Central memory CD8-positive, alpha-beta T cell (primary cell): ENCODE data around the gene KLK12.

Source experiments
- ATAC-seq: fragments of 150-1000 bp; cut with Tn5 transposase; replicated peaks from 2 replicates; pipeline ENCODE4 v1.10.0; 2022; ENCODE audit warnings: mild to moderate bottlenecking, moderate FRiP score, moderate number of reproducible peaks; ENCODE audit not compliant: poor library complexity, severe bottlenecking; ENCODE audit errors: extremely low read depth
- DNase-seq, 2 donors: peaks; one replicate each; pipeline ENCODE4 v3.0.0; 2021; ENCODE audit warnings: low spot score in 2 of 2
- H3K27ac Mint-ChIP-seq: one replicate; pipeline ENCODE4 v1.8.0; 2022; ENCODE audit warnings: low read depth, mild to moderate bottlenecking, moderate library complexity, mixed read lengths
- H3K27me3 Mint-ChIP-seq: one replicate; pipeline ENCODE4 v1.8.0; 2022; ENCODE audit warnings: mixed read lengths
- H3K36me3 Mint-ChIP-seq: one replicate; pipeline ENCODE4 v1.8.0; 2022; ENCODE audit warnings: mild to moderate bottlenecking, moderate library complexity, mixed read lengths; ENCODE audit not compliant: insufficient read depth
- H3K4me1 Mint-ChIP-seq: one replicate; pipeline ENCODE4 v1.8.0; 2022; ENCODE audit warnings: mixed read lengths
- H3K4me3 Mint-ChIP-seq: one replicate; pipeline ENCODE4 v1.8.0; 2022; ENCODE audit warnings: mild to moderate bottlenecking, moderate library complexity, mixed read lengths
- H3K9me3 Mint-ChIP-seq: one replicate; pipeline ENCODE4 v1.8.0; 2022; ENCODE audit warnings: mixed read lengths

KLK12 gene

GRCh38 chr19:51031880-51032225, 2.9 kb downstream of the KLK12 start:
- DNase-seq, result no peak
- Mint-ChIP-seq H3K36me3 (no peaks in the 10 kb centered on the region), H3K4me1 (no peaks in the 10 kb centered on the region), H3K9me3 (no peaks in the 10 kb centered on the region), H3K27me3 (peaks cover 60% of the 10 kb centered on the region), H3K4me3 (no peak overlapping the region), H3K27ac (no peak overlapping the region)
- ATAC-seq, result no peak

GRCh38 chr19:51031220-51031879, 3.5 kb downstream of the KLK12 start:
- no peaks in the 10 kb centered on the region for H3K36me3 Mint-ChIP-seq
- no peaks in the 10 kb centered on the region for H3K4me1 Mint-ChIP-seq
- ATAC-seq, result no peak
- DNase-seq, result no peak
- H3K4me3 Mint-ChIP-seq, result no peak overlapping the region
- no peak overlapping the region for H3K27ac Mint-ChIP-seq
- H3K27me3 Mint-ChIP-seq, result peaks cover 66% of the 10 kb centered on the region
- H3K9me3 Mint-ChIP-seq, result no peaks in the 10 kb centered on the region

GRCh38 chr19:51030631-51031030, 4.2 kb downstream of the KLK12 start:
- H3K9me3 Mint-ChIP-seq, result no peaks in the 10 kb centered on the region

GRCh38 chr19:51029718-51030117, 5.1 kb downstream of the KLK12 start:
- H3K9me3 Mint-ChIP-seq, result no peaks in the 10 kb centered on the region
- no peak overlapping the region for H3K27ac Mint-ChIP-seq
- DNase-seq (no peak), ATAC-seq (no peak)
- H3K36me3 Mint-ChIP-seq, result no peaks in the 10 kb centered on the region
- H3K4me3 Mint-ChIP-seq, result no peak overlapping the region
- H3K4me1 Mint-ChIP-seq, result no peaks in the 10 kb centered on the region
- peaks cover 70% of the 10 kb centered on the region for H3K27me3 Mint-ChIP-seq

More at GRCh38 chr19:51030631-51031030, 4.2 kb downstream of the KLK12 start:
- Mint-ChIP-seq H3K4me3 (no peak overlapping the region), H3K4me1 (no peaks in the 10 kb centered on the region), H3K27me3 (peaks cover 70% of the 10 kb centered on the region), H3K27ac (no peak overlapping the region), H3K36me3 (no peaks in the 10 kb centered on the region)
- no peak for DNase-seq
- ATAC-seq, result no peak

GRCh38 chr19:51027873-51028272, 6.9 kb downstream of the KLK12 start:
- H3K4me1 Mint-ChIP-seq, result no peaks in the 10 kb centered on the region
- H3K4me3 Mint-ChIP-seq, result no peak overlapping the region
- H3K27ac Mint-ChIP-seq, result no peak overlapping the region
- H3K36me3 Mint-ChIP-seq, result no peaks in the 10 kb centered on the region
- DNase-seq (no peak), ATAC-seq (no peak)
- peaks cover 75% of the 10 kb centered on the region for H3K27me3 Mint-ChIP-seq
- H3K9me3 Mint-ChIP-seq, result no peaks in the 10 kb centered on the region

- H3K27me3 Mint-ChIP-seq, result peaks cover 81% of the 10 kb centered on the region
- H3K4me3 Mint-ChIP-seq, result no peak overlapping the region
- H3K27ac Mint-ChIP-seq, result no peak overlapping the region
- no peak for DNase-seq
- no peaks in the 10 kb centered on the region for H3K4me1 Mint-ChIP-seq
- no peaks in the 10 kb centered on the region for H3K9me3 Mint-ChIP-seq
- no peaks in the 10 kb centered on the region for H3K36me3 Mint-ChIP-seq
- ATAC-seq, result no peak
These were observed 7.5 kb downstream of the KLK12 start for GRCh38 chr19:51027126-51027806.

- no peak within 1 kb of the TSS for H3K27ac Mint-ChIP-seq
- H3K27me3 Mint-ChIP-seq, result peaks cover 79% of the 10 kb centered on the region
- ATAC-seq (no peak), DNase-seq (no peak)
- H3K4me1 Mint-ChIP-seq, result no peaks in the 10 kb centered on the region
- H3K9me3 Mint-ChIP-seq, result no peaks in the 10 kb centered on the region
- H3K36me3 Mint-ChIP-seq, result no peaks in the 10 kb centered on the region
- H3K4me3 Mint-ChIP-seq, result no peak within 1 kb of the TSS
These were observed 8.3 kb downstream of the KLK12 start, which contains the start of gene KLK11 for GRCh38 chr19:51026554-51026831. KLK11 (minus strand) TSS chr19:51026616; CDS start chr19:51025631, 985 bp downstream.

GRCh38 chr19:51025809-51026553, 8.8 kb downstream of the KLK12 start:
- ATAC-seq, result no peak
- Mint-ChIP-seq H3K27me3 (peaks cover 74% of the 10 kb centered on the region), H3K4me3 (no peak overlapping the region), H3K36me3 (no peaks in the 10 kb centered on the region), H3K9me3 (no peaks in the 10 kb centered on the region), H3K27ac (no peak overlapping the region), H3K4me1 (no peaks in the 10 kb centered on the region)
- no peak for DNase-seq

GRCh38 chr19:51025401-51025800, 9.4 kb downstream of the KLK12 start:
- Mint-ChIP-seq H3K4me3 (no peak overlapping the region), H3K9me3 (no peaks in the 10 kb centered on the region), H3K4me1 (no peaks in the 10 kb centered on the region), H3K36me3 (no peaks in the 10 kb centered on the region), H3K27ac (no peak overlapping the region), H3K27me3 (peaks cover 69% of the 10 kb centered on the region)
- DNase-seq, result no peak
- ATAC-seq, result no peak

GRCh38 chr19:51024924-51025323, 9.9 kb downstream of the KLK12 start:
- Mint-ChIP-seq H3K27ac (no peak overlapping the region), H3K36me3 (no peaks in the 10 kb centered on the region), H3K4me3 (no peak overlapping the region), H3K9me3 (no peaks in the 10 kb centered on the region), H3K27me3 (peaks cover 73% of the 10 kb centered on the region), H3K4me1 (peaks cover 3% of the 10 kb centered on the region)
- ATAC-seq (no peak), DNase-seq (no peak)

GRCh38 chr19:51023946-51024345, 10.9 kb downstream of the KLK12 start:
- Mint-ChIP-seq H3K4me3 (no peak overlapping the region), H3K36me3 (no peaks in the 10 kb centered on the region), H3K9me3 (no peaks in the 10 kb centered on the region), H3K27me3 (peaks cover 73% of the 10 kb centered on the region), H3K4me1 (peaks cover 6% of the 10 kb centered on the region), H3K27ac (no peak overlapping the region)
- no peak for DNase-seq
- ATAC-seq, result no peak

- Mint-ChIP-seq H3K4me1 (peaks cover 18% of the 10 kb centered on the region), H3K4me3 (no peak overlapping the region), H3K27ac (no peak overlapping the region), H3K27me3 (peaks cover 82% of the 10 kb centered on the region), H3K36me3 (no peaks in the 10 kb centered on the region), H3K9me3 (no peaks in the 10 kb centered on the region)
- ATAC-seq (no peak), DNase-seq (no peak)
These were observed 12.3 kb downstream of the KLK12 start for GRCh38 chr19:51022526-51022925.
